WTC11 (cell line): ENCODE measurements around the gene FAM200A.

Source experiments
- AFF4 ChIP-seq: sonication (generic); formaldehyde crosslinking; IDR thresholded peaks from 2 replicates; pipeline ENCODE4 v1.8.1; 2023; ENCODE audit warnings: mild to moderate bottlenecking, missing genetic modification reagents, borderline replicate concordance
- ATF2 ChIP-seq: sonication (generic); formaldehyde crosslinking; IDR thresholded peaks from 2 replicates; pipeline ENCODE4 v1.8.1; 2022; ENCODE audit warnings: low read depth, missing genetic modification reagents, borderline replicate concordance
- ATF3 ChIP-seq: sonication (generic); formaldehyde crosslinking; conservative IDR thresholded peaks from 2 replicates; pipeline ENCODE4 v1.8.1; 2022; ENCODE audit warnings: mild to moderate bottlenecking, missing genetic modification reagents
- CTCF ChIP-seq: fragments of 200-600 bp; IDR thresholded peaks from 2 replicates; pipeline ENCODE4 v1.8.0; 2022; ENCODE audit warnings: antibody characterized with exemption
- E2F1 ChIP-seq: sonication (generic); formaldehyde crosslinking; IDR thresholded peaks from 2 replicates; pipeline ENCODE4 v1.8.0; 2022; ENCODE audit warnings: mild to moderate bottlenecking, missing genetic modification reagents
- ETV6 ChIP-seq: sonication (generic); formaldehyde crosslinking; IDR thresholded peaks from 2 replicates; pipeline ENCODE4 v1.8.1; 2022; ENCODE audit warnings: mild to moderate bottlenecking, missing genetic modification reagents
- JUN ChIP-seq: sonication (generic); formaldehyde crosslinking; IDR thresholded peaks from 2 replicates; pipeline ENCODE4 v1.8.0; 2023; ENCODE audit warnings: mild to moderate bottlenecking, missing genetic modification reagents
- MAX ChIP-seq: sonication (generic); formaldehyde crosslinking; IDR thresholded peaks from 2 replicates; pipeline ENCODE4 v1.8.0; 2022; ENCODE audit warnings: mild to moderate bottlenecking, missing genetic modification reagents
- NFYB ChIP-seq: sonication (generic); formaldehyde crosslinking; conservative IDR thresholded peaks from 2 replicates; pipeline ENCODE4 v1.8.0; 2022; ENCODE audit warnings: low read depth, missing genetic modification reagents
- NR1H2 ChIP-seq: sonication (generic); formaldehyde crosslinking; IDR thresholded peaks from 2 replicates; pipeline ENCODE4 v1.9.0; 2021; ENCODE audit warnings: mild to moderate bottlenecking, moderate library complexity, missing genetic modification reagents
- TP53 ChIP-seq: sonication (generic); formaldehyde crosslinking; IDR thresholded peaks from 2 replicates; pipeline ENCODE4 v1.8.1; 2023; ENCODE audit warnings: mild to moderate bottlenecking, missing genetic modification reagents
- USF2 ChIP-seq: sonication (generic); formaldehyde crosslinking; IDR thresholded peaks from 2 replicates; pipeline ENCODE4 v1.8.1; 2023; ENCODE audit warnings: mild to moderate bottlenecking, missing genetic modification reagents, moderate library complexity
- ZNF512 ChIP-seq: sonication (generic); formaldehyde crosslinking; IDR thresholded peaks from 2 replicates; pipeline ENCODE4 v1.8.1; 2022; ENCODE audit warnings: missing genetic modification reagents, borderline replicate concordance

GRCh38 chr7:99521399-99521798, 30.5 kb downstream of the FAM200A start:
- TF ChIP-seq NR1H2 (CRISPR knock-in tag) (no peak), NFYB (no peak), JUN (no peak), CTCF (no peak), E2F1 (CRISPR knock-in tag) (no peak), ZNF512 (CRISPR knock-in tag) (no peak), AFF4 (CRISPR knock-in tag) (no peak), ETV6 (CRISPR knock-in tag) (no peak), USF2 (CRISPR knock-in tag) (no peak), ATF2 (CRISPR knock-in tag) (no peak), MAX (CRISPR knock-in tag) (no peak), TP53 (CRISPR knock-in tag) (no peak), ATF3 (CRISPR knock-in tag) (no peak)
